Stimulated activated CD4-positive, alpha-beta T cell treated with anti-CD3 and anti-CD28 coated beads, Interleukin-12 subunit alpha, Interleukin-12 subunit beta, amount 100 ng/mL, for 24 hours (primary cell): ENCODE data around the gene CRYBA2.
A peak's percentile ranks its signal among the peaks of the same experiment; 100 is the strongest.

Source experiments
- DNase-seq, 2 experiments: peaks; one replicate each; pipeline ENCODE4 v3.0.0-alpha.2; 2020; ENCODE audit warnings: low read depth in 2 of 2

Gene CRYBA2

GRCh38 chr2:218993345-218994315, at the start of gene CRYBA2:
Gene CRYBA2 (minus strand): TSS chr2:218993422. CDS start chr2:218993176, 246 bp downstream.
- no peak for DNase-seq

GRCh38 chr2:219042750-219043149, 49.5 kb upstream of the CRYBA2 start:
- no peak for DNase-seq

GRCh38 chr2:219042157-219042556, 48.9 kb upstream of the CRYBA2 start:
- DNase-seq, result no peak

GRCh38 chr2:219041252-219041651, 48.0 kb upstream of the CRYBA2 start, which contains the start of gene CFAP65:
Gene CFAP65 (minus strand): TSS chr2:219041516. CDS start chr2:219039048, 2,468 bp downstream.
- no peak for DNase-seq

- DNase-seq, result no peak
Measured at GRCh38 chr2:219038600-219038999, 45.4 kb upstream of the CRYBA2 start.

GRCh38 chr2:219037783-219038499, 44.7 kb upstream of the CRYBA2 start:
- DNase-seq, result no peak

- no peak for DNase-seq
Measured at GRCh38 chr2:219035942-219036341, 42.7 kb upstream of the CRYBA2 start.

- DNase-seq, result no peak
Measured at GRCh38 chr2:219034823-219035222, 41.6 kb upstream of the CRYBA2 start.

GRCh38 chr2:219032051-219032745, 39.0 kb upstream of the CRYBA2 start:
- DNase-seq, result no peak

GRCh38 chr2:219031005-219031738, 38.0 kb upstream of the CRYBA2 start:
- DNase-seq, result no peak

- no peak for DNase-seq
Measured at GRCh38 chr2:219030177-219030940, 37.1 kb upstream of the CRYBA2 start.

GRCh38 chr2:219029829-219030165, 36.6 kb upstream of the CRYBA2 start:
- peak; percentile 54 to 70 for DNase-seq

- no peak for DNase-seq
Measured at GRCh38 chr2:219028996-219029828, 36.0 kb upstream of the CRYBA2 start.

GRCh38 chr2:219028141-219028540, 34.9 kb upstream of the CRYBA2 start:
- DNase-seq, result no peak

- no peak for DNase-seq
Measured at GRCh38 chr2:219027511-219028055, 34.4 kb upstream of the CRYBA2 start.

GRCh38 chr2:219026946-219027345, 33.7 kb upstream of the CRYBA2 start:
- no peak for DNase-seq

GRCh38 chr2:219025637-219026585, 32.7 kb upstream of the CRYBA2 start:
- no peak for DNase-seq

- no peak for DNase-seq
Measured at GRCh38 chr2:219024059-219024458, 30.8 kb upstream of the CRYBA2 start.
